SK-N-SH (cell line): ENCODE data around the gene RAB24. TPM values are rescaled to one million over a fixed set of nuclear protein-coding genes. Genes with fewer than 3 reads are reported as not detected.

Experiments used
- CTCF ChIA-PET: fragments of 300-600, 350-600 bp; formaldehyde crosslinking; extraction: SDS; loops from one replicate; lab custom pipeline; 2021; lab: Yijun Ruan, JAX
- POLR2A ChIA-PET: fragments of 350-600 bp; sonication (Branson Sonifier 250); formaldehyde crosslinking; extraction: SDS; loops from one replicate; lab custom pipeline; 2020; ENCODE audit warnings: antibody characterized with exemption, inconsistent platforms; lab: Yijun Ruan, JAX
- DNase-seq: peaks from one replicate; pipeline ENCODE4 v3.0.0; 2012
- H2AFZ ChIP-seq: fragments of 200-600 bp; sonication (generic); 2 replicates; pipeline ENCODE4 v1.8.1; 2016; ENCODE audit warnings: antibody characterized with exemption, mild to moderate bottlenecking, low read depth
- H3F3A ChIP-seq: fragments of 200-600 bp; sonication (generic); replicated peaks from 2 replicates; pipeline ENCODE3; 2016; ENCODE audit warnings: antibody characterized with exemption, mild to moderate bottlenecking; ENCODE audit not compliant: insufficient read depth
- H3K27ac ChIP-seq, 2 experiments: fragments of 200-500 bp in 1 of 2; fragments of 200-600 bp in 1 of 2; sonication (Bioruptor generic) in 1 of 2; sonication (generic), shearing (Covaris generic) in 1 of 2; 2 replicates each; pipeline versions ENCODE4 v1.5.1 to v1.6.1; 2014 to 2016; ENCODE audit warnings: low read depth in 2 of 2, inconsistent platforms in 1 of 2, low read length in 1 of 2, mild to moderate bottlenecking in 1 of 2, mixed read lengths in 1 of 2
- H3K27me3 ChIP-seq: fragments of 200-600 bp; sonication (generic), shearing (Covaris generic); 2 replicates; pipeline ENCODE4 v1.6.1; 2016; ENCODE audit warnings: mixed run types; ENCODE audit not compliant: insufficient read depth
- H3K36me3 ChIP-seq, 2 experiments: fragments of 200-500 bp in 1 of 2; fragments of 200-600 bp in 1 of 2; sonication (Bioruptor generic) in 1 of 2; sonication (generic) in 1 of 2; replicated peaks in 1 of 2; 2 replicates each; pipeline versions ENCODE3 to v1.5.1; 2014 to 2016; ENCODE audit warnings: low read length in 1 of 2, mild to moderate bottlenecking in 1 of 2; ENCODE audit not compliant: insufficient read depth in 2 of 2, control insufficient read depth in 1 of 2
- H3K4me1 ChIP-seq, 2 experiments: fragments of 200-500 bp in 1 of 2; fragments of 200-600 bp in 1 of 2; sonication (Bioruptor generic) in 1 of 2; sonication (generic), shearing (Covaris generic) in 1 of 2; 2 replicates each; pipeline versions ENCODE4 v1.5.1 to v1.6.1; 2014 to 2016; ENCODE audit warnings: low read depth in 1 of 2, low read length in 1 of 2, mixed run types in 1 of 2; ENCODE audit not compliant: insufficient read depth in 2 of 2, control insufficient read depth in 1 of 2
- H3K4me2 ChIP-seq: fragments of 200-600 bp; sonication (generic), shearing (Covaris generic); 2 replicates; pipeline ENCODE4 v1.6.1; 2017; ENCODE audit warnings: mixed run types
- H3K4me3 ChIP-seq, 2 experiments: fragments of 200-500 bp in 1 of 2; fragments of 200-600 bp in 1 of 2; sonication (Bioruptor generic) in 1 of 2; sonication (generic), shearing (Covaris generic) in 1 of 2; 2 replicates each; pipeline versions ENCODE4 v1.5.1 to v1.8.1; 2014 to 2016; ENCODE audit warnings: low read depth in 2 of 2, inconsistent platforms in 1 of 2, low read length in 1 of 2, mild to moderate bottlenecking in 1 of 2, mixed read lengths in 1 of 2, moderate library complexity in 1 of 2
- H3K79me2 ChIP-seq: fragments of 200-600 bp; sonication (generic); 2 replicates; pipeline ENCODE4 v1.8.1; 2017; ENCODE audit warnings: mild to moderate bottlenecking; ENCODE audit not compliant: insufficient read depth
- H3K9ac ChIP-seq: fragments of 200-600 bp; sonication (generic); 2 replicates; pipeline ENCODE4 v1.6.1; 2017; ENCODE audit warnings: mixed run types
- H3K9me2 ChIP-seq: fragments of 200-600 bp; sonication (generic); 2 replicates; pipeline ENCODE4 v1.6.1; 2017; ENCODE audit warnings: mixed run types
- H3K9me3 ChIP-seq: fragments of 200-600 bp; sonication (generic); 2 replicates; pipeline ENCODE4 v1.6.1; 2017; ENCODE audit warnings: mixed run types, mild to moderate bottlenecking, moderate library complexity
- H4K20me1 ChIP-seq: fragments of 200-600 bp; sonication (generic); 2 replicates; pipeline ENCODE4 v1.6.1; 2017; ENCODE audit warnings: mild to moderate bottlenecking, mixed run types; ENCODE audit not compliant: insufficient read depth
- CHD2 ChIP-seq: fragments of 150-350 bp; IDR thresholded peaks from 2 replicates; pipeline ENCODE4 v1.6.1; 2018; ENCODE audit warnings: low read length; ENCODE audit not compliant: partially characterized antibody
- GABPA ChIP-seq: IDR thresholded peaks from 2 replicates; pipeline ENCODE4 v1.4.0; 2012; ENCODE audit warnings: low read depth, mild to moderate bottlenecking
- GATA2 ChIP-seq: sonication (generic); formaldehyde crosslinking; IDR thresholded peaks from 2 replicates; pipeline ENCODE4 v1.5.0; 2020; ENCODE audit warnings: mild to moderate bottlenecking, missing genetic modification reagents
- NFIC ChIP-seq: IDR thresholded peaks from 2 replicates; pipeline ENCODE4 v1.4.0; 2012; ENCODE audit warnings: borderline replicate concordance
- NRF1 ChIP-seq: IDR thresholded peaks from 2 replicates; pipeline ENCODE4 v1.6.1; 2012; ENCODE audit warnings: low read depth, mild to moderate bottlenecking, low read length
- SIN3A ChIP-seq: IDR thresholded peaks from 2 replicates; pipeline ENCODE4 v1.6.1; 2012; ENCODE audit warnings: low read depth, mild to moderate bottlenecking, low read length, moderate library complexity, borderline replicate concordance
- TAF1 ChIP-seq: IDR thresholded peaks from 2 replicates; pipeline ENCODE4 v1.6.1; 2012; ENCODE audit warnings: low read depth, mild to moderate bottlenecking, low read length, moderate library complexity, borderline replicate concordance
- WGBS: methylation state at CpG from one replicate; pipeline ENCODE4 v1.1.6; 2017; ENCODE audit warnings: low lambda C conversion rate; 5-methylcytosine and 5-hydroxymethylcytosine counted together
- polyA plus RNA-seq, 3 experiments: library from polyadenylated mRNA; depleted of rRNA; stranded (reverse); fragments of >200 nt; gene quantifications; 2 replicates each; pipeline ENCODE4 v1.2.3, GENCODE V29; 2012
- TF ChIP-seq, protein P1 (sequence below): IDR thresholded peaks from 2 replicates; pipeline ENCODE4 v1.4.0; 2012; ENCODE audit warnings: low read depth
- TF ChIP-seq, protein P2 (sequence below): IDR thresholded peaks from 2 replicates; pipeline ENCODE4 v1.6.1; 2012; ENCODE audit warnings: mild to moderate bottlenecking, low read depth, low read length, moderate library complexity
- TF ChIP-seq, protein P3 (sequence below): fragments of 150-350 bp; IDR thresholded peaks from 2 replicates; pipeline ENCODE4 v1.6.1; 2016; ENCODE audit warnings: mild to moderate bottlenecking, low read depth, low read length
- TF ChIP-seq, protein P4 (sequence below): fragments of 200-600 bp; sonication (generic); IDR thresholded peaks from 2 replicates; pipeline ENCODE4 v1.6.1; 2017; ENCODE audit warnings: antibody characterized with exemption, mild to moderate bottlenecking, moderate library complexity

The RAB24 gene
- polyA plus RNA-seq, 1 of the 3 experiments (the other 2 are of a cell fraction), result 101 TPM

DNA sequence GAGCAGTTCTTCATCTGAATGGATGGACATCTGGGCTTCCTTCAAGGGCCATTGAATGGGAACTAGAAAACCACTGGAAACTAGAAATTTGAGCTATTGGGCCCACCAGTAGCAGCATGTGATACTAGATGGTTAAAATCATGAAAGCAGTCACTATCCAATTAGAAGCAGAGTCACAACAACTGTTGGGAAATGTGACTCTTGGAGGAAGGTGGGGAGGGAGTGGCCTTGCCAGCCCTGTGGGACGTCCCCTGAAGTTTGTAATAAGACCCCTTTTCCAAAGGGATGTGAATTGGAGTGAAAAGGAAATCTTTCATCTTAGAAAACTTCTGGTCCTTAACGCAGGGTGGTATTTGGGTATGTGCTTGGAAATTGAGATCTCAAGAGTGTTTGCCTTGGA, 5.6 kb downstream of the RAB24 start (continued):
- no peak for TF ChIP-seq SIN3A

DNA sequence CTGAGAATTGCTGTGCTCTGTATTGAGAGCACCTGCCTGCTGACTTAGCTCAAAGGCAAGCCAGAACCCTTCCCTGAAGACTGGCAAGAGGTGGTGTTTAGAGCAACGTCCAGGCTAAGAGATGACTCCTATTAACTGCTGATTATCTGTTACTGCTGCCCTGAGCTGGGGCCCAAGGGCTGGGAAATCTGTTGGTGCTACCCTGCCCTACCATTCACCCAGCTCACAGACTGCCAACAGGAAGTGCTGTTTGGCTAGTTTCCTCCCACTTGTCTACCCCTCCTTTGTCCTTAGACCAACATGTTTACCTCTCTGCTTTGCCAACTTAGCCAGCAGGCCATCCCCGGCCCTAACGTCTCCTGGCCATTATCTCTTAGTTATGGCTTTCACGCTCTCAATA, 6.9 kb downstream of the RAB24 start:
- H3K27me3 ChIP-seq, result no peaks in the 10 kb centered on the region
- TF ChIP-seq NRF1, result no peak
- no peak for TF ChIP-seq NFIC
- TF ChIP-seq, protein P1, sequence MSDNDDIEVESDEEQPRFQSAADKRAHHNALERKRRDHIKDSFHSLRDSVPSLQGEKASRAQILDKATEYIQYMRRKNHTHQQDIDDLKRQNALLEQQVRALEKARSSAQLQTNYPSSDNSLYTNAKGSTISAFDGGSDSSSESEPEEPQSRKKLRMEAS, result no peak
- TF ChIP-seq TAF1, result no peak
- TF ChIP-seq GABPA, result no peak
- TF ChIP-seq, protein P2, sequence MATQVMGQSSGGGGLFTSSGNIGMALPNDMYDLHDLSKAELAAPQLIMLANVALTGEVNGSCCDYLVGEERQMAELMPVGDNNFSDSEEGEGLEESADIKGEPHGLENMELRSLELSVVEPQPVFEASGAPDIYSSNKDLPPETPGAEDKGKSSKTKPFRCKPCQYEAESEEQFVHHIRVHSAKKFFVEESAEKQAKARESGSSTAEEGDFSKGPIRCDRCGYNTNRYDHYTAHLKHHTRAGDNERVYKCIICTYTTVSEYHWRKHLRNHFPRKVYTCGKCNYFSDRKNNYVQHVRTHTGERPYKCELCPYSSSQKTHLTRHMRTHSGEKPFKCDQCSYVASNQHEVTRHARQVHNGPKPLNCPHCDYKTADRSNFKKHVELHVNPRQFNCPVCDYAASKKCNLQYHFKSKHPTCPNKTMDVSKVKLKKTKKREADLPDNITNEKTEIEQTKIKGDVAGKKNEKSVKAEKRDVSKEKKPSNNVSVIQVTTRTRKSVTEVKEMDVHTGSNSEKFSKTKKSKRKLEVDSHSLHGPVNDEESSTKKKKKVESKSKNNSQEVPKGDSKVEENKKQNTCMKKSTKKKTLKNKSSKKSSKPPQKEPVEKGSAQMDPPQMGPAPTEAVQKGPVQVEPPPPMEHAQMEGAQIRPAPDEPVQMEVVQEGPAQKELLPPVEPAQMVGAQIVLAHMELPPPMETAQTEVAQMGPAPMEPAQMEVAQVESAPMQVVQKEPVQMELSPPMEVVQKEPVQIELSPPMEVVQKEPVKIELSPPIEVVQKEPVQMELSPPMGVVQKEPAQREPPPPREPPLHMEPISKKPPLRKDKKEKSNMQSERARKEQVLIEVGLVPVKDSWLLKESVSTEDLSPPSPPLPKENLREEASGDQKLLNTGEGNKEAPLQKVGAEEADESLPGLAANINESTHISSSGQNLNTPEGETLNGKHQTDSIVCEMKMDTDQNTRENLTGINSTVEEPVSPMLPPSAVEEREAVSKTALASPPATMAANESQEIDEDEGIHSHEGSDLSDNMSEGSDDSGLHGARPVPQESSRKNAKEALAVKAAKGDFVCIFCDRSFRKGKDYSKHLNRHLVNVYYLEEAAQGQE, result no peak
- TF ChIP-seq, all 33 proteins: peak for 0
- H3K79me2 ChIP-seq, result no peaks in the 10 kb centered on the region; the same call in 1 of the 2 replicates
- H3K9ac ChIP-seq, result no peak overlapping the region
- no peak overlapping the region for H2AFZ ChIP-seq
- H4K20me1 ChIP-seq, result no peaks in the 10 kb centered on the region
- no peak for DNase-seq
- H3F3A ChIP-seq, result peaks cover 9% of the 10 kb centered on the region
- H3K36me3 ChIP-seq, result peaks cover 26 to 83% of the 10 kb centered on the region in 2 experiments
- H3K4me1 ChIP-seq, result peaks cover 0 to 4% of the 10 kb centered on the region in 2 experiments; a peak in 1 of 4 replicates
- POLR2A ChIA-PET, result no interaction called here
- no peak overlapping the region for H3K4me3 ChIP-seq
- no peaks in the 10 kb centered on the region for H3K9me2 ChIP-seq
- CTCF ChIA-PET, result interaction anchor here (0.8 to 1.9 kb wide), 5 partner anchors 11 to 225 kb away, joined by 3 to 9 read pairs (median 4); no protein-coding TSS in a partner anchor
- no peak overlapping the region for H3K4me2 ChIP-seq
- WGBS, result 78% methylated on average over 4 of the region's 4 CpGs
- no peak overlapping the region; a peak in 1 of 4 replicates for H3K27ac ChIP-seq
- no peaks in the 10 kb centered on the region for H3K9me3 ChIP-seq

DNA sequence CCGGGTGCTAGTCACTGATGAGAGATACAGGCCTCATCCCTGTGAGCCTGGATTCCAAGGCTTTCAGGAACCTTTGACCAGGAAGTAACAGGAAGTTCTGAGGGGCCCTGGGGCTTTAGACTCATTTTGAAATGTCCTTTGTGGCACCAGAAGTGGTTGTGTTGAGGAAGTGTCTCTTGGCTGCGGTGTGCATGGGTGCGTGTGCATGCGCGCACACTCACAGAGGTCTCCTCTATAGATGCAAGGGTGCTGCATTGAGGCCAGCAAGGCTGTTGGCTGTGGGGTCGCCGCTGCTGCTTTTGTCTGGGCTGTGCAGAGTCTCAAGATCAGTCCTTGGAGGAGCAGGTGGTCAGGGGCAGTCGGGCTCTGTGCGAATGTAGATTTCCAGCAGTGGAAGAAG, 7.6 kb downstream of the RAB24 start:
- WGBS, result 97% methylated on average over 8 of the region's 9 CpGs
- Histone ChIP-seq H3K27me3 (no peaks in the 10 kb centered on the region), H3K79me2 (no peaks in the 10 kb centered on the region), H2AFZ (no peak overlapping the region), H4K20me1 (no peaks in the 10 kb centered on the region), H3K9me2 (no peaks in the 10 kb centered on the region), H3K4me3 (no peak overlapping the region), H3F3A (peaks cover 7% of the 10 kb centered on the region), H3K9me3 (no peaks in the 10 kb centered on the region), H3K4me1 (peaks cover 0 to 2% of the 10 kb centered on the region in 2 experiments; a peak in 1 of 4 replicates), H3K4me2 (no peak overlapping the region), H3K9ac (no peak overlapping the region), H3K27ac (no peak overlapping the region), H3K36me3 (peaks cover 28 to 78% of the 10 kb centered on the region in 2 experiments)
- TF ChIP-seq NRF1, result no peak
- TF ChIP-seq, protein P3, sequence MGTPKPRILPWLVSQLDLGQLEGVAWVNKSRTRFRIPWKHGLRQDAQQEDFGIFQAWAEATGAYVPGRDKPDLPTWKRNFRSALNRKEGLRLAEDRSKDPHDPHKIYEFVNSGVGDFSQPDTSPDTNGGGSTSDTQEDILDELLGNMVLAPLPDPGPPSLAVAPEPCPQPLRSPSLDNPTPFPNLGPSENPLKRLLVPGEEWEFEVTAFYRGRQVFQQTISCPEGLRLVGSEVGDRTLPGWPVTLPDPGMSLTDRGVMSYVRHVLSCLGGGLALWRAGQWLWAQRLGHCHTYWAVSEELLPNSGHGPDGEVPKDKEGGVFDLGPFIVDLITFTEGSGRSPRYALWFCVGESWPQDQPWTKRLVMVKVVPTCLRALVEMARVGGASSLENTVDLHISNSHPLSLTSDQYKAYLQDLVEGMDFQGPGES, result no peak
- TF ChIP-seq CHD2, result no peak
- TF ChIP-seq, protein P4, sequence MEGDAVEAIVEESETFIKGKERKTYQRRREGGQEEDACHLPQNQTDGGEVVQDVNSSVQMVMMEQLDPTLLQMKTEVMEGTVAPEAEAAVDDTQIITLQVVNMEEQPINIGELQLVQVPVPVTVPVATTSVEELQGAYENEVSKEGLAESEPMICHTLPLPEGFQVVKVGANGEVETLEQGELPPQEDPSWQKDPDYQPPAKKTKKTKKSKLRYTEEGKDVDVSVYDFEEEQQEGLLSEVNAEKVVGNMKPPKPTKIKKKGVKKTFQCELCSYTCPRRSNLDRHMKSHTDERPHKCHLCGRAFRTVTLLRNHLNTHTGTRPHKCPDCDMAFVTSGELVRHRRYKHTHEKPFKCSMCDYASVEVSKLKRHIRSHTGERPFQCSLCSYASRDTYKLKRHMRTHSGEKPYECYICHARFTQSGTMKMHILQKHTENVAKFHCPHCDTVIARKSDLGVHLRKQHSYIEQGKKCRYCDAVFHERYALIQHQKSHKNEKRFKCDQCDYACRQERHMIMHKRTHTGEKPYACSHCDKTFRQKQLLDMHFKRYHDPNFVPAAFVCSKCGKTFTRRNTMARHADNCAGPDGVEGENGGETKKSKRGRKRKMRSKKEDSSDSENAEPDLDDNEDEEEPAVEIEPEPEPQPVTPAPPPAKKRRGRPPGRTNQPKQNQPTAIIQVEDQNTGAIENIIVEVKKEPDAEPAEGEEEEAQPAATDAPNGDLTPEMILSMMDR, result no peak
- no peak for TF ChIP-seq GATA2 (CRISPR knock-in tag)
- no peak for DNase-seq
- ChIA-PET CTCF (interaction anchor here (0.8 to 1.9 kb wide), 2 partner anchors 14 to 182 kb away, joined by 3 to 4 read pairs; no protein-coding TSS in a partner anchor), POLR2A (no interaction called here)
